ENCODE results near the gene TMEM236.

Gene TMEM236

GRCh38 chr10:17733620-17734019, 18.4 kb upstream of the TMEM236 start:
- H3K9me3 ChIP-seq (ENCODE audit: control insufficient read depth, insufficient read depth, low read length), result no peaks in the 10 kb centered on the region
- H3K36me3 ChIP-seq (ENCODE audit: insufficient read depth, low read length), result no peaks in the 10 kb centered on the region
- H3K4me1 ChIP-seq (ENCODE audit: insufficient read depth, low read length), result no peaks in the 10 kb centered on the region
- no peak overlapping the region for H3K9ac ChIP-seq (ENCODE audit: low read depth, low read length)

- Histone ChIP-seq H3K4me1 (ENCODE audit: insufficient read depth, low read length) (no peaks in the 10 kb centered on the region), H3K36me3 (ENCODE audit: insufficient read depth, low read length) (no peaks in the 10 kb centered on the region), H3K9me3 (ENCODE audit: control insufficient read depth, insufficient read depth, low read length) (no peaks in the 10 kb centered on the region), H3K9ac (ENCODE audit: low read depth, low read length) (no peak overlapping the region)
Measured at GRCh38 chr10:17734432-17735080, 17.4 kb upstream of the TMEM236 start.

GRCh38 chr10:17735166-17735941, 16.6 kb upstream of the TMEM236 start:
- no peaks in the 10 kb centered on the region for H3K9me3 ChIP-seq (ENCODE audit: control insufficient read depth, insufficient read depth, low read length)
- H3K9ac ChIP-seq (ENCODE audit: low read depth, low read length), result no peak overlapping the region
- no peaks in the 10 kb centered on the region for H3K4me1 ChIP-seq (ENCODE audit: insufficient read depth, low read length)
- H3K36me3 ChIP-seq (ENCODE audit: insufficient read depth, low read length), result no peaks in the 10 kb centered on the region

GRCh38 chr10:17736223-17736622, 15.8 kb upstream of the TMEM236 start:
- no peaks in the 10 kb centered on the region for H3K36me3 ChIP-seq (ENCODE audit: insufficient read depth, low read length)
- no peaks in the 10 kb centered on the region for H3K4me1 ChIP-seq (ENCODE audit: insufficient read depth, low read length)
- H3K9me3 ChIP-seq (ENCODE audit: control insufficient read depth, insufficient read depth, low read length), result no peaks in the 10 kb centered on the region
- H3K9ac ChIP-seq (ENCODE audit: low read depth, low read length), result no peak overlapping the region

GRCh38 chr10:17737027-17737965, 14.7 kb upstream of the TMEM236 start:
- H3K9ac ChIP-seq (ENCODE audit: low read depth, low read length), result no peak overlapping the region
- no peaks in the 10 kb centered on the region for H3K36me3 ChIP-seq (ENCODE audit: insufficient read depth, low read length)
- no peaks in the 10 kb centered on the region for H3K4me1 ChIP-seq (ENCODE audit: insufficient read depth, low read length)
- no peaks in the 10 kb centered on the region for H3K9me3 ChIP-seq (ENCODE audit: control insufficient read depth, insufficient read depth, low read length)

GRCh38 chr10:17740668-17741067, 11.3 kb upstream of the TMEM236 start:
- H3K9ac ChIP-seq (ENCODE audit: low read depth, low read length), result no peak overlapping the region
- H3K4me1 ChIP-seq (ENCODE audit: insufficient read depth, low read length), result no peaks in the 10 kb centered on the region
- no peaks in the 10 kb centered on the region for H3K9me3 ChIP-seq (ENCODE audit: control insufficient read depth, insufficient read depth, low read length)
- H3K36me3 ChIP-seq (ENCODE audit: insufficient read depth, low read length), result no peaks in the 10 kb centered on the region

GRCh38 chr10:17742918-17743317, 9.1 kb upstream of the TMEM236 start:
- no peak overlapping the region; the same call in 1 of the 2 replicates for H3K9ac ChIP-seq (ENCODE audit: low read depth, low read length)
- H3K4me1 ChIP-seq (ENCODE audit: insufficient read depth, low read length), result no peaks in the 10 kb centered on the region
- no peaks in the 10 kb centered on the region for H3K9me3 ChIP-seq (ENCODE audit: control insufficient read depth, insufficient read depth, low read length)

GRCh38 chr10:17743437-17743836, 8.6 kb upstream of the TMEM236 start:
- H3K4me1 ChIP-seq (ENCODE audit: insufficient read depth, low read length), result no peaks in the 10 kb centered on the region
- H3K36me3 ChIP-seq (ENCODE audit: insufficient read depth, low read length), result no peaks in the 10 kb centered on the region
- no peaks in the 10 kb centered on the region for H3K9me3 ChIP-seq (ENCODE audit: control insufficient read depth, insufficient read depth, low read length)
- H3K9ac ChIP-seq (ENCODE audit: low read depth, low read length), result no peak overlapping the region; the same call in 1 of the 2 replicates

More at GRCh38 chr10:17742918-17743317, 9.1 kb upstream of the TMEM236 start:
- H3K36me3 ChIP-seq (ENCODE audit: insufficient read depth, low read length), result no peaks in the 10 kb centered on the region

GRCh38 chr10:17744341-17744861, 7.6 kb upstream of the TMEM236 start:
- H3K4me1 ChIP-seq (ENCODE audit: insufficient read depth, low read length), result no peaks in the 10 kb centered on the region
- no peak overlapping the region for H3K9ac ChIP-seq (ENCODE audit: low read depth, low read length)
- H3K9me3 ChIP-seq (ENCODE audit: control insufficient read depth, insufficient read depth, low read length), result no peaks in the 10 kb centered on the region
- H3K36me3 ChIP-seq (ENCODE audit: insufficient read depth, low read length), result no peaks in the 10 kb centered on the region

- no peaks in the 10 kb centered on the region for H3K36me3 ChIP-seq (ENCODE audit: insufficient read depth, low read length)
- H3K4me1 ChIP-seq (ENCODE audit: insufficient read depth, low read length), result no peaks in the 10 kb centered on the region
- H3K9me3 ChIP-seq (ENCODE audit: control insufficient read depth, insufficient read depth, low read length), result no peaks in the 10 kb centered on the region
- no peak overlapping the region for H3K9ac ChIP-seq (ENCODE audit: low read depth, low read length)
Measured at GRCh38 chr10:17747883-17748550, 4.0 kb upstream of the TMEM236 start.

- Histone ChIP-seq H3K4me1 (ENCODE audit: insufficient read depth, low read length) (no peaks in the 10 kb centered on the region), H3K9me3 (ENCODE audit: control insufficient read depth, insufficient read depth, low read length) (no peaks in the 10 kb centered on the region), H3K36me3 (ENCODE audit: insufficient read depth, low read length) (no peaks in the 10 kb centered on the region), H3K9ac (ENCODE audit: low read depth, low read length) (no peak overlapping the region)
Measured at GRCh38 chr10:17749890-17750289, 2.1 kb upstream of the TMEM236 start.

- Histone ChIP-seq H3K9me3 (ENCODE audit: control insufficient read depth, insufficient read depth, low read length) (no peaks in the 10 kb centered on the region), H3K36me3 (ENCODE audit: insufficient read depth, low read length) (no peaks in the 10 kb centered on the region), H3K9ac (ENCODE audit: low read depth, low read length) (no peak overlapping the region), H3K4me1 (ENCODE audit: insufficient read depth, low read length) (no peaks in the 10 kb centered on the region)
Measured at GRCh38 chr10:17756557-17757217, 4.7 kb downstream of the TMEM236 start.

GRCh38 chr10:17758200-17758599, 6.2 kb downstream of the TMEM236 start:
- Histone ChIP-seq H3K9ac (ENCODE audit: low read depth, low read length) (no peak overlapping the region), H3K9me3 (ENCODE audit: control insufficient read depth, insufficient read depth, low read length) (no peaks in the 10 kb centered on the region), H3K4me1 (ENCODE audit: insufficient read depth, low read length) (no peaks in the 10 kb centered on the region), H3K36me3 (ENCODE audit: insufficient read depth, low read length) (no peaks in the 10 kb centered on the region)
